DOHH2 (cell line): ENCODE results near the gene PHF21B.

Experiments
- H3F3A ChIP-seq: fragments of 200-600 bp; sonication (generic), shearing (Covaris generic); 2 replicates; pipeline ENCODE4 v1.6.0; 2016; ENCODE audit warnings: antibody characterized with exemption, mild to moderate bottlenecking; ENCODE audit not compliant: control insufficient read depth, insufficient read depth
- H3K27ac ChIP-seq: fragments of 200-600 bp; sonication (generic); 2 replicates; pipeline ENCODE4 v1.5.1; 2014; ENCODE audit warnings: low read depth, mild to moderate bottlenecking, low read length, moderate library complexity
- H3K27me3 ChIP-seq: fragments of 200-600 bp; sonication (generic); 2 replicates; pipeline ENCODE4 v1.6.1; 2014; ENCODE audit warnings: mild to moderate bottlenecking, low read length, mixed read lengths; ENCODE audit not compliant: control insufficient read depth
- H3K36me3 ChIP-seq: fragments of 200-600 bp; sonication (generic); 2 replicates; pipeline ENCODE4 v1.6.1; 2014; ENCODE audit warnings: mild to moderate bottlenecking, low read length, moderate library complexity, mixed read lengths; ENCODE audit not compliant: control insufficient read depth
- H3K4me1 ChIP-seq: fragments of 200-600 bp; sonication (generic); 2 replicates; pipeline ENCODE4 v1.6.1; 2014; ENCODE audit warnings: mild to moderate bottlenecking, low read length, mixed read lengths; ENCODE audit not compliant: control insufficient read depth
- H3K4me2 ChIP-seq: fragments of 200-600 bp; sonication (generic); 2 replicates; pipeline ENCODE4 v1.6.0; 2014; ENCODE audit warnings: mild to moderate bottlenecking, low read length, moderate library complexity
- H3K4me3 ChIP-seq: fragments of 200-600 bp; sonication (generic); 2 replicates; pipeline ENCODE4 v1.5.1; 2014; ENCODE audit warnings: mild to moderate bottlenecking, low read length, mixed read lengths
- H3K79me2 ChIP-seq: fragments of 200-600 bp; sonication (generic); 2 replicates; pipeline ENCODE4 v1.6.1; 2014; ENCODE audit warnings: mild to moderate bottlenecking, low read length, mixed read lengths; ENCODE audit not compliant: control insufficient read depth
- H3K9me2 ChIP-seq: fragments of 200-600 bp; sonication (generic); replicated peaks from 2 replicates; pipeline ENCODE4 v1.6.1; 2014; ENCODE audit warnings: mild to moderate bottlenecking, low read length, mixed read lengths; ENCODE audit not compliant: control insufficient read depth
- H3K9me3 ChIP-seq: fragments of 200-600 bp; sonication (generic); 2 replicates; pipeline ENCODE4 v1.6.1; 2014; ENCODE audit warnings: antibody characterized with exemption, low read length, mixed read lengths; ENCODE audit not compliant: control insufficient read depth, insufficient read depth
- H4K20me1 ChIP-seq: fragments of 200-600 bp; sonication (generic); 2 replicates; pipeline ENCODE4 v1.6.0; 2014; ENCODE audit warnings: low read depth, mild to moderate bottlenecking, antibody characterized with exemption, low read length, moderate library complexity; ENCODE audit not compliant: control insufficient read depth, insufficient read depth
- CTCF ChIP-seq: fragments of 200-600 bp; sonication (generic); IDR thresholded peaks from one replicate; pipeline ENCODE4 v1.5.1; 2014; ENCODE audit warnings: antibody characterized with exemption, mild to moderate bottlenecking, low read depth, low read length; ENCODE audit not compliant: poor library complexity, severe bottlenecking
- EZH2phosphoT487 ChIP-seq: fragments of 200-600 bp; sonication (generic); IDR thresholded peaks from 2 replicates; pipeline ENCODE4 v1.6.1; 2017; ENCODE audit warnings: borderline replicate concordance, mild to moderate bottlenecking, antibody characterized with exemption, low read length, moderate library complexity, mixed read lengths

PHF21B gene

GRCh38 chr22:44845191-44845590 is 164.6 kb downstream of the PHF21B start:
- Histone ChIP-seq H3K4me2 (no peak overlapping the region), H3K36me3 (no peaks in the 10 kb centered on the region), H3K79me2 (no peaks in the 10 kb centered on the region), H3K27me3 (no peaks in the 10 kb centered on the region), H3K27ac (no peak overlapping the region), H3K4me3 (no peak overlapping the region), H4K20me1 (no peaks in the 10 kb centered on the region), H3K9me2 (no peaks in the 10 kb centered on the region), H3K4me1 (no peaks in the 10 kb centered on the region), H3F3A (no peaks in the 10 kb centered on the region), H3K9me3 (no peaks in the 10 kb centered on the region)
- TF ChIP-seq CTCF, result no peak

GRCh38 chr22:44842417-44842816 is 167.4 kb downstream of the PHF21B start:
- no peak overlapping the region for H3K4me3 ChIP-seq
- H3F3A ChIP-seq, result no peaks in the 10 kb centered on the region
- no peaks in the 10 kb centered on the region for H3K4me1 ChIP-seq
- no peak overlapping the region for H3K27ac ChIP-seq
- no peaks in the 10 kb centered on the region for H3K9me3 ChIP-seq
- H3K4me2 ChIP-seq, result no peak overlapping the region
- TF ChIP-seq EZH2phosphoT487 (no peak), CTCF (no peak)
- H3K9me2 ChIP-seq, result no peaks in the 10 kb centered on the region
- no peaks in the 10 kb centered on the region for H4K20me1 ChIP-seq
- no peaks in the 10 kb centered on the region for H3K36me3 ChIP-seq
- H3K27me3 ChIP-seq, result no peaks in the 10 kb centered on the region
- no peaks in the 10 kb centered on the region for H3K79me2 ChIP-seq

- no peak overlapping the region for H3K4me3 ChIP-seq
- TF ChIP-seq EZH2phosphoT487, result no peak
- TF ChIP-seq CTCF, result no peak
- no peak overlapping the region for H3K4me2 ChIP-seq
- H3K27me3 ChIP-seq, result no peaks in the 10 kb centered on the region
- no peaks in the 10 kb centered on the region for H3K9me3 ChIP-seq
- H3K36me3 ChIP-seq, result no peaks in the 10 kb centered on the region
- no peaks in the 10 kb centered on the region for H3K79me2 ChIP-seq
- no peaks in the 10 kb centered on the region for H3K9me2 ChIP-seq
- no peaks in the 10 kb centered on the region for H4K20me1 ChIP-seq
- no peaks in the 10 kb centered on the region for H3F3A ChIP-seq
- no peak overlapping the region for H3K27ac ChIP-seq
- no peaks in the 10 kb centered on the region for H3K4me1 ChIP-seq
Observed at GRCh38 chr22:44840611-44841322, 169.0 kb downstream of the PHF21B start.
